Upper lobe of left lung (tissue), 4 donors: ENCODE results near the gene KLKB1.

Experiments
- CTCF ChIP-seq, 6 experiments: fragments of 450-650 bp in 4 of 6; fragments of 200-600 bp in 2 of 6; sonication (generic) in 2 of 6; IDR thresholded peaks; one replicate each; pipeline ENCODE4 v1.5.1; 2016 to 2019; ENCODE audit warnings: antibody characterized with exemption in 6 of 6
- EP300 ChIP-seq, 4 donors: sonication (generic); formaldehyde crosslinking; IDR thresholded peaks; one replicate each; pipeline ENCODE4 v1.5.1; 2017; ENCODE audit warnings: antibody characterized with exemption in 4 of 4, control low read depth in 2 of 4
- POLR2A ChIP-seq, 4 donors: fragments of 450-650 bp; IDR thresholded peaks; one replicate each; pipeline ENCODE4 v1.5.1; 2016 to 2017; ENCODE audit warnings: antibody characterized with exemption in 4 of 4, mild to moderate bottlenecking in 2 of 4
- POLR2AphosphoS5 ChIP-seq, 2 donors: sonication (generic); formaldehyde crosslinking; IDR thresholded peaks; one replicate each; pipeline ENCODE4 v1.5.1; 2017; ENCODE audit warnings: antibody characterized with exemption in 2 of 2

GRCh38 chr4:186304216-186304615, 76.9 kb downstream of the KLKB1 start:
- TF ChIP-seq CTCF (IDR thresholded peaks at IDR 0.05) (no peak), EP300 (IDR thresholded peaks at IDR 0.05) (no peak), POLR2A (IDR thresholded peaks at IDR 0.05) (no peak), POLR2AphosphoS5 (IDR thresholded peaks at IDR 0.05) (no peak)
